ENCODE data around the gene GTF2IRD2.
"Not testable (repeated sequence)": the region's sequence is repeated elsewhere in the genome, so short reads cannot be mapped to it uniquely, and the experiment has no call there.

GTF2IRD2 gene

DNA sequence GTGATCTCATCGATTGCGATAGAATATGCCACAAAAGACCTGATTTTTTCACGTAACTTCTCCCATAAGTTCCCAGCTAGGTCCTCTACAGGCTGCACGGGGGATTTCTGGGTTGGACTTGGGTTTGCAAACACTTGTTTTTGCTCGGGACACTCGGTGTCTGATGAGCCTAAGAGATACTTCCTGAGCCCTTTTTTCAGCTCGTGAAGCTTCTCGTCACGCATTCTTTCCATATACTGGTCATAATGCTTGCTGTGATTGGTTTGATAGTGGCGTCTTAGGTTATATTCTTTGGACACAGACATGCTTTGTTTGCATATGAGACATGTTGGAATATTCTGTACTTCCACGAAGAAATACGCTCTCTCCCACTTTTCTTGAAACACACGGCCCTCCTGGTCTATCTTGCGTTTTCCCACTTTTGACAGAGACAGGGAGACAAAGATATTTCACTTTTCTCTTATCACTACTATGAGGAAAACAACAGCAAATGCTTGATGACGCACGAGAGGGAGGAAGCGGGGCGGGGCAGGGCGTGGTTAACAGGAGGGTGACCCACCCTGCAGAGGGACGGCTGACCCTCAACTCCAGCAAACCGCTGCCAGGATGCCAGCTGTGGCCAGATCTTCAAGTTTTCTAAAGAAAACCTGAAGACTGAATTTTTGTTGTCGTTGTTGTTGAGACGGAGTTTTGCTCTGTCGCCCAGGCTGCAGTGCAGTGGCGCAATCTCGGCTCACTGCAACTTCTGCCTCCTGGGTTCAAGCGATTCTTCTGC lies 53.4 kb downstream of the GTF2IRD2 start:
- DNase-seq; intact Hi-C loops (cut with DNase I): not testable (repeated sequence)

GRCh38 chr7:74789200-74789736 lies 62.1 kb downstream of the GTF2IRD2 start:
- DNase-seq; intact Hi-C loops (cut with DNase I): not testable (repeated sequence)

- intact Hi-C loops (cut with DNase I) = not testable (repeated sequence)
- DNase-seq = peak; percentile 84 to 99 (median 96)
Observed at GRCh38 chr7:74788369-74789150, 62.8 kb downstream of the GTF2IRD2 start.

- intact Hi-C loops (cut with DNase I); DNase-seq: not testable (repeated sequence)
Observed at GRCh38 chr7:74783595-74783994, 67.8 kb downstream of the GTF2IRD2 start.

- intact Hi-C loops (cut with DNase I) = not testable (repeated sequence)
Observed at GRCh38 chr7:74781746-74782145, 69.7 kb downstream of the GTF2IRD2 start.

DNA sequence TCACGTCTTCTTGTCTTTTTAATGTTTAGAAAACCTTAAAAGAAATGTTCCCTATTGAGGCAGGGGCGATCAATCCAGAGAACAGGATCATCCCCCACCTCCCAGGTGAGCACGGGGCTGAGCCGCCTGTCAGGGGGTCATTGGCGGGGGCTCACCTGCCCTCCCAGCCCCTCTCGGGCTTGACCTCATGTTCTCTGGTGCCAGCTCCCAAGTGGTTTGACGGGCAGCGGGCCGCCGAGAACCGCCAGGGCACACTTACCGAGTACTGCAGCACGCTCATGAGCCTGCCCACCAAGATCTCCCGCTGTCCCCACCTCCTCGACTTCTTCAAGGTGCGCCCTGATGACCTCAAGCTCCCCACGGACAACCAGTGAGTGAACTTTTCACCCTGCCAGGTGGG lies 72.4 kb downstream of the GTF2IRD2 start:
- intact Hi-C loops (cut with DNase I); DNase-seq: not testable (repeated sequence)

More at GRCh38 chr7:74781746-74782145, 69.7 kb downstream of the GTF2IRD2 start:
- DNase-seq = not testable (repeated sequence)

GRCh38 chr7:74775111-74775510 lies 76.3 kb downstream of the GTF2IRD2 start:
- DNase-seq; intact Hi-C loops (cut with DNase I): not testable (repeated sequence)

GRCh38 chr7:74773760-74774750 lies 77.3 kb downstream of the GTF2IRD2 start, which contains the start of gene NCF1:
NCF1 (plus strand) TSS chr7:74774011; CDS start chr7:74774032, 21 bp downstream.
- intact Hi-C loops (cut with DNase I); DNase-seq: not testable (repeated sequence)

- intact Hi-C loops (cut with DNase I) = not testable (repeated sequence)
- DNase-seq = peak in 1 of 42 donors; percentile 13
Observed at GRCh38 chr7:74772093-74772492, 79.3 kb downstream of the GTF2IRD2 start.

GRCh38 chr7:74770062-74770461 lies 81.3 kb downstream of the GTF2IRD2 start:
- intact Hi-C loops (cut with DNase I); DNase-seq: not testable (repeated sequence)

GRCh38 chr7:74766991-74767390 lies 84.4 kb downstream of the GTF2IRD2 start:
- DNase-seq; intact Hi-C loops (cut with DNase I): not testable (repeated sequence)

- intact Hi-C loops (cut with DNase I); DNase-seq: not testable (repeated sequence)
Observed at GRCh38 chr7:74766509-74766908, 84.9 kb downstream of the GTF2IRD2 start.

DNA sequence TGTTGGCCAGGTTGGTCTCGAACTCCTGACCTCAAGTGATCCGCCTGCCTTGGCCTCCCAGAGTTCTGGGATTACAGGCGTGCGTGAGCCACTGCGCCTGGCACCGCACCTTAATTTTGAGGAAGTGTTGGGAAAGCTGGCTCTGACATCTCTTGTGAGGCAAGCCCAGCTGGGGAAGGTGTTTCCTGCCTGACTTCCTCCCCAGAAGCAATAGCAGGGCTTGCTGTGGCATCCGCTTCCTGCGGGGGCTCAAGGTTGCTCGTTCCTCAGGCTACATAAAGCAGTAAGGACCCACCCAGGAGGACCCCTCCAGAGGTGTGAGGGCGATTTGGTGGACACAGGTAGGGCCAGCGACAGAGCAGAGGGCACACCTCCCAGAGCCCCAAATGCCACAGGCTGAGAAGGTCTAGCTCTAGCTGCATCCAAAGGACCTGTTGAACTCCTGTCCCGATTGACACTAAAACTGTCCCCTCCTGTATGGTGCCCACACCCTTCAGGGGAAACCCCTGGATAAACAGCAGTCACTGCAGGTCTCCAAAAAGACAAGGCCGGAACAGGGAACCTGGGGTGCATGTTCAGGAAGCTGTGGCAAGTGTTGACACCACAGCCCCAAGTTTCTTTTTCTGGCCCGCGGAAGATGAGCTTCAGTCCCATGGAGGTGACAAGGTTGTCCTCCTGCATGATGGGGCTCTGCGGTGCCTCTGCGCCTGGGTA lies 86.0 kb downstream of the GTF2IRD2 start:
- intact Hi-C loops (cut with DNase I); DNase-seq: not testable (repeated sequence)

- intact Hi-C loops (cut with DNase I); DNase-seq: not testable (repeated sequence)
Observed at GRCh38 chr7:74758982-74759381, 92.4 kb downstream of the GTF2IRD2 start.

DNA sequence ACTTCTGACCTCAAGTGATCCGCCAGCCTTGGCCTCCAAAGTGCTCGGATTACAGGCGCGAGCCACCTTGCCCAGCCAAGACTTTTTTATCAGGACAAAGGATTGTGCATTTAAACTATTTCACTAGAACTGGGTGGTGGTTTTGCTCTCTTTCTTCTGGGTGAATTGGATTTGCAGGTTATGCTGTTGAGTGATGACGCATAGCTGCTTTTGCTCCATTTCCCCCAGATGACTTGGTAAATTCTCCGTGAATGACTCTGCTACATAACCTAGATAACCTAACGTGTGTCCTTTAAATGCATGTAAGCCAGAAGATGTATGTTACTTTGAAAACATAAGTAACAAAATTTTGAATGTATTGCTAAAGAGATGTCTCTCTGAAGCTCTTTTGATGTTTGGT lies 93.1 kb downstream of the GTF2IRD2 start:
- DNase-seq; intact Hi-C loops (cut with DNase I): not testable (repeated sequence)

DNA sequence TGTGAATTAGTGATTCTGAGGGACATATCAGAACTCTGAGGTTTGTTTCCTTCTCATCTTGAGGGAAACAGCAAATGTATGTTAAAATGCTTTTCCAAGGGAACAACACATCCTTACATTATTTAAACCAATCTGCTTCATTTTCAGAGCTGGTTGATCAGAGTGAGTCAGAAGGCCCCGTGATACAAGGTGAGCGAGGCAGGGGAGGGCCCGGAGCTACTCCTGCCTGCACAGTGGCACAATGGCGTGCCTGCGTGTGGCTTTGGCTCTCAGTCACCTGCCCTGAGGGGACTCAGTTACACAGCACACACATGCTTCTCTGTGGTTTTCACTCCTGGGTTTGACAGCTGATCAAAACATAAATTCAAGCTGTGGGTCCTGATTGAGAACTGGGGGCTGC lies 94.7 kb downstream of the GTF2IRD2 start:
- intact Hi-C loops (cut with DNase I) = not testable (repeated sequence)

DNA sequence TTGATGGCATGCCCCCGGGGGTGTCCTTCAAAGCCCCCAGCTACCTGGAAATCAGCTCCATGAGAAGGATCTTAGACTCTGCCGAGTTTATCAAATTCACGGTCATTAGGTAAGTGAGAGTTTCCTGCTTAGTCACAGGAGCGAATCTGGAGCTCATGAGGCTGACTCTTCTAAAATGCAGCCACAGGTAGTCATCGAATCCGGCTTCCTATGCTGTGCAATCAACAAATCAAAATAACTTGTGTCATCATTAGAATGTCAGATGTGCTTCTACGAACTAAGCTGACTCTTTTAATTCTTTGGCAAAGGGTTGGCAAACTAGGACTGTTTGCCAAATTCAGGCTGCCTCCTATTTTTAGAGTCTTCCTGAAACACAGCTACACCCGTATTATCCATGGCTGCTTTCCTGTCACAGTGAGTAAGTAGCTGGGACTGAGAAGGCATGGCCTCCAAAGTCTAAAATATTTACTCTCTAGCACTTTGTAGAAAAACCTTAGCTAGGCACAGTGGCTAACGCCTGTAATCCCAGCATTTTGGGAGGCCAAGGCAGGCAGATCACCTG lies 97.4 kb downstream of the GTF2IRD2 start:
- intact Hi-C loops (cut with DNase I); DNase-seq: not testable (repeated sequence)

More for the DNA sequence above, 94.7 kb downstream of the GTF2IRD2 start:
- peak in 1 of 42 donors; percentile 2 for DNase-seq

Measured in head of caudate nucleus (tissue), 42 donors.